HuH-7.5 (cell line): ENCODE measurements around the gene UXS1.

ENCODE experiments used
- DNase-seq: peaks from one replicate; pipeline ENCODE4 v3.0.0; 2011; ENCODE audit warnings: low spot score

The UXS1 gene

DNA sequence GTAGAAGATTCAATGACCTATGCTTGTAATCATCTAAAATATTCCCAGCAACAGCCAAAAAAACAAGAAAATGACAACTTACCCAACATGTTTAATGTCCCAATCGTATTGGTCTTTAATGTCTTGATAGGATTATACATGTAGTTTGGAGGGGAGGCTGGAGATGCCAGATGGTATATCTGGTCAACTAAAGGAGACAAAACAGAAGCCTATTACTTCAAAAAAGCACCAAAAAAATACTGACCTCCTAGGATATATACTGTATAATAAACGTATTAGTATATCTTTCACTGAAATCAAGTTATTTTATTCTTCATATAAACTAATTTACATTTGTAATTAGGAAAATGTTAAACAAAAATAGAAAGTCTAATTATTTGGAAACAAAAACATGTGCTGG lies 64.5 kb downstream of the UXS1 start:
- DNase-seq = no peak

DNA sequence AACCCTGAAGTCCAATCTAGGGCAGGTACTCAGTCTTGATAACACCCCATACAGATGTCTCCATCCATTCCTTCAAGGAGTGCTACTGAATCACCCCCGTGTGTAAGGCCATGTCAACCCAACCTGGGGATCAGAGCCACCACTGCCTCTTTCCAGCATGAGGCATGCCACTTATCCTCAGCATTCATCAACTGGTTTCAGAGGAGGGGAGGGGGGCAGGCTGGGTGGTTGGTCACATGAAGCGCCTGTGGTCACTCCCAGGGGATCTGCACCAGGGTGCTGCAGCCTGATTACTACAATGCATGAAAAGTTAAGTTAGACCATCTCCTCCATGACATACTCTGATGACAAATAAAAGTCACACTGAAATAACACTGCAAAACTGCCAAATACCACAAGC lies 65.0 kb downstream of the UXS1 start:
- DNase-seq = no peak

DNA sequence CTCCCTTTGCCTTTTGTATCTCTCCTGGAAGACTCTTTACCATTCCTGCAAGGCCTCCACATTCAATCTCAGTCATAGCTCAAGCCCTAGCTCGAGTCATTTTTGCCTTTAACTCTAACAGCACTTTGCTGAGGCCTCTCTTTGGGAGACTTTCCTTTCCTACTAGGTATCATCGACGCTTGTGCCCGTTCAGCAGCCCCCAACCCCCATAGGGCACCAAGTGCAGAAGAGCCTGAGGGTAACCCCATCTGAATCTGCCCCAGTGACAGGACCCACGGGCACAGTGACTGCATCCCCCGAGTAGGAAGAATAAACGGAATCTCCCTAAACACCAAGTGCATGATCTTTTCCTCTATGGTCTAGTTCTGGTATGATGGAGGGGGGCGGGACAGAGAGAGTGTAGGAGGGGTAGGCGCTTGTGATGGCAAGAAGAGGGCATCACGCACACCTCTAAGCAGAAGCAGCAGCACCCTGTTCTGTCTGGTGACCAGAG lies 66.3 kb downstream of the UXS1 start:
- no peak for DNase-seq

DNA sequence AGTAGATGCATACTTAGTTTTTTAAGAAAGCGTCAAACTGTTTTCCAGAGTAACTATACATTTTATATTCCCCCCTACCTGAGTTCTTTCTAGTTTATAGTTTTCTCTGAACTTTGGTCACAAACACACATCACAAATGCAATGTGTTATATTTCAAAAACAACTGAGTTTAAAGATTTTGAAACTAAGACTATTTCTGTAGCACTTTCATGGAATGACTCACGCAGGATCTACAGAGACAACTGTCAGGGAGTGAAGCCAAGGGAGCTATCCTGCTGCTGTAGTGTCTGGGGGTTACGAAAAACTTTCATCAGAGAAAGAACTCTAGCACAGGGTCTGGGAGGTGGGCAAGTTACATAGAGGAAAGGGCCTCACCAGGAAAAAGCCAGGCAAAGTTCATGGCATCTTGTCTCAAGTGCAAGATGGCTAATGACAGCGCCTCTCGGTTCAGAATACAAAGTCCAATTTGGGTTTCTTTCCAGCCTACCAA lies 66.8 kb downstream of the UXS1 start:
- DNase-seq = no peak

DNA sequence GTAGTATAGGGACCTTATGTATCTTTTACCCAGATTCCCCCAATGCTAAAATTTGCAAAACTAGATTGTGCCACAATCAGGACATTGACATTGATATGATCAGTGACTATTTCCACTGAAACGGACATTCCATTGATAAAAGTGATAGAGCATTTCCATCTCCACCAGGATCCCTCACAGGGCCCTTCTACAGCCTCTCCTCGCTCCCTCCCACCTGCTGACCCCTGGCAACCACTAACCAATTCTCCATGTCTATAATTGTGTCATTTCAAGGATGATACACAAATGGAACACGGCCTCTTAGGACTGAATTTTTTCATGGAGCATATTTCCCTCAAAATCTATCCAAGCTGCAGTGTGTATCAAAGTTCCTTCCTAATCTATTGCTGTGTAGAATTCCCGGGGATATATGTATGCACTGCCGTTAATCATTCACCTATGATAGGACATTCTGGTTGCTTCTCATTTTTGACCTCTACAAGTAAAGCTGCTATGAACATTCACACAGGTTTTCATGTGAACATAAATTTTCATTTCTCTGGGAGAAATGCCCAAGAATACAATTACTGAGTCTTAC lies 67.3 kb downstream of the UXS1 start:
- no peak for DNase-seq

DNA sequence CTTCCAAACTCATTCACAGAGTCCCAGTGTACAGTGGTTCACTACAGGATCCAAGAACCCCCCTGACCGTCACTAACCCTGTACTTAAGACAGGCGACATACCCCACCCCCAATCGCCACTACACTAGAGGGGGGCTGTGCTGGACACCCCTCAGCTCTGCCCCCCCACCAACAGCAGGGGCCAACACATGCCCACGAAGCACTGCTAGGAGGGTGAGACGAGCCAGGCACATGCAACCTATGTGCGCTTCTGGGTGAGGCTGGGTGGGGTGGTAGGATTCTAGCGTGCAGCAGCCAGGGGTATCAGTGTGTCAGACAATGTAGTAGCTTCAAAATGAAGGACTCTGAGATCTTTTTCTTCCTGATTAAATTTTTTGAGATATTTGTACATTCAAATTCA lies 67.8 kb downstream of the UXS1 start:
- DNase-seq = no peak

DNA sequence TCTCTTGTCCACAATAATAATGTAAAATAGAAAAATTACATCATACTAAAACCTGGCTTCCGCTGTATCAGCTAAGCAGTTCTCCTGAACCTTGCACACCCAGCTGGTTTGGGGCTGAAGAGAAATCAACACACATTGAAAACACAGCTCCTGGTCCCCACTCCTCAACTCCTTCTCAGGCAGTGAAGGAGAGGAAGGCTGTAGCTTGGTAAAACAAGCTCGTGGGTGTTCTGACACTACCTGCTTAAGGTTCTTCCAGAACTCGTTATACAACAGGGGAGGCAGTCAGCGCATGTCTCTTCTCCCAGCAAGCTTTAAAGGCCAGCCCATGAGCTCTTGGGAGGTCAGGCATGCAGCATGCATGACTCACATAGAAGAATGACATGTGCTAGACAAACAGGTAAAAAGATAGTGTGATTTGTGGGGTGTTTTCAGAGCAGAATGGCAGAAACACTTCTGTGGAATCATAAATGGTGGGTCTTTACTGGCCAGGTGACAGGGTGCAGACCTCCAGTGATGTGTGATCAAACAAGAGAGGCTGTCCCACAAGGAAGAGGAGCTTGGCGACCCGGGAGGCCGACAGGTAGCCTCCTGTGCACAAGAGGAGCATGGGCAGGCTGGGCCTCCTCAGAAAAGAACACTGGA lies 69.1 kb downstream of the UXS1 start:
- no peak for DNase-seq

DNA sequence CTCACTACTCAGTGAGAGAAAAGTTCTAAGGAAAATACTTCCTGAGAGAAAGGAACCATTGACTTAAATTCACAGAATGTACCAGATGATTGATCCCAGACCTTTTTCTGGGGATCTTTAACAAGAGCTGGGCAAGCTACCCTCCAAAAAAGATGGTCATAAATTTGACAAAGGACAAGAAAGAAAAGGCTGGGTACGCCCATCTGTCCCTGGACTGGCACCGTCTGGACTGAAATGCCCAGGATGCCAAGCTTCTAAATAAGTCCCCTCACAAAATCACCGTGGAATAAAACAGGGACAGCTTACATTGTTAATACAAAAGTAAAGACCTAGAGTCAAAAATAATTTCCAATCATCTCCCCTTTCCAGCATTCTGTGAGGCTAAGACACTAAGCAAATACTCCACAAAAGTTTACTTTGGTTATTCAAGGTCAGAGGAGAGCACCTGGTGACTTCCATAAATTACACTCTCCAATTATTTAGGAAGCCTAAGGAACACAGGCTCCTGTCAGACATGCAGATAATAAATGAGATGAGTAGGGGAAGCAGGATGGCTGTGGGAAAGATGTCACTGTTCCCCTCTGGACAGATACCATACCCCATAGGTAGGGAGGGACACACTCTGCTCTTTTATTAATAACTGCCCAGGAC lies 69.9 kb downstream of the UXS1 start:
- no peak for DNase-seq

DNA sequence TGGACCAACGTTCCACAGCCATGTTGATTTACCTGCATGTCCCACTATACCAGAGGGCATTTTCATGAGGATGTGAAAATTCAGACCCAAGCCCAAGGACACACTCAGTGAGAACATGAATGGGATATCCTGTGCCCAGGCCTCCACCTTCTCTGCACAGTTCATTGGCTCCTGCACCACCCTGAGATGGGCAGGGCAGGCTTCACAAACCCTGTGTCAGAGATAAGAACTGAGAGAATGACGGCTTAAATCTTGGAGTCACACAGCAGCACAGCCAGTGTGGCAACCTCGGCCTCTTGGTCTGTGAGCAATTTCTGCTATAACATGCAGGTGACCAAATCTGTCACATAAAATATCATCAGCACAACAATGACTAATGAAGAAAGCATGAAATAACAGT lies 71.9 kb downstream of the UXS1 start:
- DNase-seq = no peak

DNA sequence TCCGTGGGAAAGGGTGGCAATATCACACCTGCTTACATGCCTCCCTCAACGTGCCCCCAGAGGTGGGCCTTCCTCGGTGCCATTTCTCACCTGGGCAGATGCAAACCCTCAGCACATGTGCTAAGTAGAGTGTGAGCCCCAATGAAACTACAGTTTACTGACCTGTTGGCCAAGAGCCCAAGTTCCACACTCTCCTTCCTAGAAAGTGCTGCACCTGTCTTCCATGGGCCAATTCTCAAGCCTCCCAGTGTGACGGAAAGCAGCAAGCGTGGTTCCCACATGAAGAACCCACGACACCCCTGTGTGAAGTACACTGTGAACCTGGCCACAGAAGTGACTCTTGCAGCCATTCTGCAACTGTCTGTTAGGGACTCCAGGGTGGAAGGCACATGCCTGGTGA lies 73.7 kb downstream of the UXS1 start:
- DNase-seq = no peak

DNA sequence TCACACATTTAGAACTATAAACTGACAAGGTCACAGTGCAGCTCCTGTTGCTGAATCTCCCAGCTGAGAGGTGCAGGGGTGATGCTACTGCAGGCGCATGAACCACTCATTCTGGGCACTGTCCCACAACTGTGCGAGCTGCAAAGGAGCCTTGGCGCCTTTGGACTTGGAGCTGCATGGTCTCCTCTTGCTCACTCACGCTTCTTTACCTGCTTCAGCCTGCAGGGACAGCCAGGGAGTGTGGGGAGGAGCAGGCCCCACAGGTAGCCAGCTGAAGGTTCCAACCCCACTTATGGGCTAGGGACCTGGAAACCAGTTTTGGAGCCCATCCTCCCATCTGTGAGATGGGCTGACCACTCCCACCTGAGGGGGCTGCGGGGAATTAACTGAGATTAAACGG lies 75.0 kb downstream of the UXS1 start:
- DNase-seq = no peak

DNA sequence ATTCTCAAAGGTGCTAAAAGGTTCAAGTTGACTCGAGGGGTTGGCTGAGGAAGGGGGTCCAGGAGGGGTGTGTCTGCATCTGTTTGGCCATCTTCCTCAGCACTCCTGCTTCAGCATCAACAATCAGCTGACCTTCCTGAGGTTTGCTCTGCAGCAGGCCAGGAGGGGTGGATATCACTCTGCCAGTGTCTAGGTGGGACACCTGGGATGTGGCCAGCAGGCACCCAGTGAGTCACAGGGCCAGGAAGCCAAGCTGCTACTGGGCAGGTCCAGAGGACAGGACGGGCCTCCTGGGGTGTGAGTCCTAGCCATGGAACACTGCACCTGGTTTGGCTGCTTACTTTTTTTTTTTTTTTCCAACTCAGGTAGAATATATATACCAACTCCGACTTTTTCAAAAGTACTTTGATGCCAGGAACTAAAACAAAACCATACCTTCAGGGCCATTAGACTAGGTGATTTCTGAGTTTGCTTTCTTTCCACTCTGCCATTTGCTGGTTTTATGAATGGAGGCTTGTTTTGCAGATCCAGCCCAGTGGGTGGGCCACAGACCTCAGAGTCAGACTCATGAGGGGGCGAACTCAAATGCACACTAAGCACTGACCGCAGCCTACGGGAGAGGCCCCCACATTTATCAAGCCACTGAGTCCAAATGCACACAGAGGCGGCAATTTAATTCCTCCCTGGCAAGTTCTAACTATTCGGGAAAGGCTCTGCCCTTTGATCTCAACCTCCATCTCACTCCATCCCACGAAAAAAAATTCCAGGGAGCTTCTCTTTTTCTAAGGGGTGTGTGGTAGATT lies 76.0 kb downstream of the UXS1 start:
- no peak for DNase-seq

DNA sequence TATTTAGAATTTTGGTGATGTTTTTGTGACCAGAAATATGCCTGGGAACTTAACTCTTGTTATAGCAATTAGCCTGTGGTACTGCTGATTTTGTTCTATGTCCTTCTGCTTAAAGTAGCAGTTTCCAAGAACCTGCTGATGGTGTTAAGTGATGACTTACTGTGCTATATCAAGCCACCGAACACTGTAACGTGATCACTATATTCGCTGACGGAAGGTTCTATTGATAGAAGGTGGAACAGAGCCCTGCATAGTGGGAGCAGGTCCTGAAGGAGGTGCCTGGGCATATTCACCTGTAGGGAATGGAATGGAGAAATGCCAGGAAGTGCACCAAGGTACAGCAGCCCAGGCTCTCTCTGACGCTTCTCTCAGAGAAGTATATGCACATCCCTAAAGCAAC lies 76.8 kb downstream of the UXS1 start:
- no peak for DNase-seq

DNA sequence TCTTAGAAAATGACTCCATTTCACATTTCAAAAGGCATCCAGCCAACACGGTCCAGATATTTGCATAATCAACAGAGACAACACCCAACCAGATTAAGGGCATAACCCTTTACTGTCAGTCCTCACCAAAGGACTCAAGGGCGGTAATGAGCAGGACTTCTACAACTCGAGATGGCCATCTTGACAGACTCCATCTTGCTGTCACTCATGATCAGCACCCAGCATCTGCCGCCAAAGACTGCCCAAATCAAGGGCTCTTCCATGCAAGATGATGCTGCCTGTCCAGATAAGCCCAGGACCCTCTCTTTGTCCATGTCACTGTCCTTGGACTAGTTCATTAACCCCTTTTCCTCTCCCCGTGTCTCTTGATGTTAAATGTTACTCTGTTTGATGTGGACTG lies 77.9 kb downstream of the UXS1 start:
- no peak for DNase-seq

DNA sequence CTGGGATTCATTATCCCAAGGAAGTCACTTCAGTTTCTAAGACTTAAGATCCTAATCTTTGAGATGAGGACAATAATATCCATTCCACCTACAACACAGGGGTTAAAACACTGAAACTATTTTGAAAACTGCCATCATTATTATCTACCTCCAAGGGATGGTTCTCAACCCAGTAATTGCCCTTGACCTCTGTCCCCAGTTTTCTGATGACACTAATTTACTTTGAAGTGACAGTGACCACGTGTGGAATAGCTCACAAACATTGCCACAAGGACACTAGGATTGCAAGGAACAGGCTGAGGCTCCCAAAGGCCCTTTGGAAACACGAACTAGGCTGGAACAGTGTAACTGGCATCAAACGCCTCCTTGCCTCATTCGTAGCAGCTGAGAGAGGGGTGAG lies 78.4 kb downstream of the UXS1 start:
- no peak for DNase-seq

DNA sequence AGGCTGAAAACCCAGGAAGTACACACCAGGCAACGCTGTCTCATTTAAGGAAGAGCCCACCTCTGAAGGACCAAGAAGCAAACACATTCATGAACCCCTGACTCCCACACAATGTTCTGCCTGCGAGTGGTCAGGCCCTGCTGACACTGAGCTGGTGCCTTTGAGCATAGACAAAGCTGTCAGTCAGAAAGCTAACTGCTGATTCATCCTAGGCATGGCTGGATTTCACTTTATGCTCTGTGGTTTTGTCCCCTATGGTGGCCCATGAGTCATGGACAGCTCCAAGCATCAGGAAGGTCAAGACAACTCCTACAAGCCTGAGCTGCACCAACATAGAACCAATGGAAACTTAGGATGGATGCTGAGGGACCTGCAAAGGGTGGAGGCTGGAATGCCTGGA lies 78.9 kb downstream of the UXS1 start:
- no peak for DNase-seq

DNA sequence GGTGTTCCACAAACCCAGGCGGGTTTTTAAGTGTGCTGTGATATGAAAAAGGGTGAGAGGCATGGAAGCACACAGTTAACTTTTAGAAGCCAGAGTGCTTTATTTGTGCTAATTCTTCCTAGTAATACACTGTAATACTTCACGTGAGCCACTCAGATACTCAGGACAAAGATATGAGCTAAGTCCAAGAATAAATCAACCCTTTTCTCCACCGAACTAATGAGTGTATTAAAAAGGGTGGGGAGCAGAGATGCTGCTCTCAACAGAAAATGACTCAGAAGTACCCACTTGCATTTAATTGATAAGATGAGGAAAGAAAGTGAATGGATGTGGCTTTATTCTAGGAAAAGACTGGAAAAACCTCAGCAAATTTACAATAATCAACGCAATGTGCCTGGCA lies 79.9 kb downstream of the UXS1 start:
- DNase-seq = no peak

DNA sequence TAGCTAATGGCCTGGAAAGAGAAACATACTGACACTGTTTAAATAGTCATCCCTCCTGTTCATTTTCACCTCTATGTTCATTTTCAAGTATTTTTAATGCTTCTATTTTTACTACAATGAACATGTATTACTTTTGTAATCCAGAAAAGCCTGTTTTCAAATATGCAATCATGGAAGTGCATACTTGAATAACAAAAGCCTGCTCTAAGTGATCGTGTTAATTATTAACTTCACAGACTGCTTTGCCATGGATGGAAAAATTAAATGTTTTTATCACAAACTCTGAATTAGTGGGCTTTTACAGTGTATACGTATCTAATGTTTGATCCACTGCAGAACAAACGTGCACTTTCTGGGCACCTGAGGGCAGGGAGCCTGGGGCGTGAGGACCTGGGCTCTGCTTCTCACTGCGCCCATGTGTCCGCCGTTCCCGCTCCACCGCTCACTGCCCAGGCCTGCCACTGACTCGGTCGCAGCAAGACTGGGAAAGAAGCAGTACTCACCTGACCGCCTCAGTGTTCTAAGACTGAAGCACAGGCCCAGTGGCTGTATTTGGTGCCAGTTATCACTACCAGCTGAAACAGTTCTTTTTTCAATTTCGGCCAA lies 80.6 kb downstream of the UXS1 start:
- no peak for DNase-seq

DNA sequence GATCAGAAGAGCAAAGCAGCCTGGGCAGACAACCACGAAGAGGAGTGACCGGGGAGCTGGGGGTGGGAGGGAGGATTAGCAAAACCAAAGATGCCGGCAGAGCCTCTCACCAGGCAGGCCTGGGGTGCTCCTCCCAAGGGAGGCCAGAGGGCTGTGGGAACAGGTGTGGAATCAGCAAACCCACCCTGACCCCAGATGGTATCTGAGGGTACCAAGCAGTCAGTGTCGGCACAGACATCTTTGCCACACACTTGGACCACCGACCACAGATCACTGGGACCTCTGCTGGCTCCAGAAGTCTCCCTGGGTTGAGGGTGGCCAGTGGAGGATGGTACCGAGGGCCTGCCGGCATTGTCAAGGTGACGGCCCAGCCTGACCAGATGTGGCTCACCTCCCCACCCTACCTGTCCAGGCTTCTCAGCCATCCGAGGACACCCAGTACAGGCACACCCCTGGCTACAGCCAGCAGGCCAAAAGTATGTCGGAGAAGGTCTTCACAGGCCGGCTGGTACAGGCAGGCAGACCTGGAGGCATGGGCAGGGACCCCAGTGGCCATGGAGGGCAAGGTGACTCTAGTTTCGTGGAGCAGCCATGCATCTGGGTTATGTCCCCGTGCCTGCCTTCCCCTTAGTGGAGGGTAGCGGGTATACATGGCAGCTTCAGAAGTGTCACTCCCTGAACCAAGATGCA lies 82.1 kb downstream of the UXS1 start:
- DNase-seq = no peak

DNA sequence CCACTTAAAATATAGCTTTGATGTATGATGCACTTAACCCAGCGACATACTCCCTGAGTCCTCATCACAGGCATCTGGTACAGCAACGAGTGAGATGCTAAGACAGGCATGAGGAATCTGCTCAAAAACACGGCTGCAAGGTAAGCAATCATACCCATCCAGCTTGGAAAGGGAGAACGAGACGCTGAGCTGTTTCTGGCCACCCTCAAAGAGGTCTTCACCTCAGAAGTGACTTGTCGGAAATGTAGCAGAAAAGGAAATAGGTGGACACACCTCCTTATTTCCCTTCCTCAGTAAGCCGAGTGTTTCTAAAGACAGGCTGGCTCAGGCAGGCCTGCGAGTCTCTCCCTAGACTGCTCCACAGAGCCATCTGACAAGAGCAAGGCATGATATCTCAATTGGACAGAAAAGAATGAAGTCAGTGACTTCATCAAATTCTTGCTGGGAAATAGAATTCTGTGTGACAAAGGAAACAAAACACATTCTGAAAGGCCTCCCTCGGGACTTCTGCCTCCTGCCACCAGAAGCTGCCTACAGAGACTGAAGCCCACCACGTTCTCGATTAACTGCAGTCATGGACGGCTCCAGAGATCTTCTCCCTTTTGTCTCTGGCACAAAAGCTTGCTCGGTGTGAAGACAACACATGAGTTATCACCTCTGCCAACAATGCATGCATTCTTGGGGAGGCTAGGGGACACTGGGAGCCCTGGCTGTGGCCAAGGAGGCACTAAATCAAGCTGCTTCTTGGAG lies 84.3 kb downstream of the UXS1 start:
- DNase-seq = no peak

DNA sequence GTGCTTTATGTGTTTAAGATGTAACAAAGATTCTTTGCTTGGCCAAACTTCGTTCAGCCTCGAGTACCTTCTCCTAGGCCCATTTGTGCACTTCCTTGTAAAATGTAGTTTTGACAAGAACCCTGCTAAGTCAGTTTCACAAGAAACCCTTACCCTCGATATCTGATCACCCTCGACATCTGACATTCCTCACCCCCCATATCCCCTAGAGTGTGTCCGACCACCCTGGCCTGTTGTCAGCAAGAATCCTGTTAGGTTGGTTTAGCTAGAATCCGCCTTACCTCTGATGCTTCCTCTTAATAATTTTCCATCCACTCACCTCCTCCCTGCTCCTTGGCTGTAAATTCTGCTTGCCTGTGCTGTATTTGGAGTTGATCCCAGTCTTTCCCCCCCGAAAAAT lies 85.3 kb downstream of the UXS1 start:
- DNase-seq = no peak
